Eye (tissue), 1 donor: ENCODE measurements around the gene CAPN9.
A peak's percentile ranks its signal among the peaks of the same experiment; 100 is the strongest.

ENCODE experiments used
- DNase-seq: peaks from one replicate; pipeline ENCODE4 v3.0.0-alpha.2; 2015

The CAPN9 gene

DNA sequence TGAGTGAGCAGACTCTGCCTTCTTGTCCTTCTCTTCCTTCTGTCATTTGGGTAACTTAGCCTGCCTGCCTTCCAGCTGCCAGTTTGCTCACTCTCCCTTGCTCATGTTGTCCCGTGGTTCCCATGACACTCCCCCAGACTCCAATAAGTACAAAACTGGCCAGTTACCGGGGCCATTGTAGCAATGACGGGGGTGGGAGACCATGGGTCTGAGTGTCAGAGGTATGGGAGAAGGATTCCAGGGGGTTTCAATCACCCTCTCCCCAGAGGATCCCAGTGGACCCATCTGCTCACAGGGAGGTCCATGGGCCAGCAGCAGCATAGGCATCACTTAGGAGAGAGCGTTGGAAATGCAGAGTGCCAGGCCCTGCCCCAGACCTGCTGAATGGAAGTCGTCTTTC lies 51.3 kb downstream of the CAPN9 start:
- no peak for DNase-seq

DNA sequence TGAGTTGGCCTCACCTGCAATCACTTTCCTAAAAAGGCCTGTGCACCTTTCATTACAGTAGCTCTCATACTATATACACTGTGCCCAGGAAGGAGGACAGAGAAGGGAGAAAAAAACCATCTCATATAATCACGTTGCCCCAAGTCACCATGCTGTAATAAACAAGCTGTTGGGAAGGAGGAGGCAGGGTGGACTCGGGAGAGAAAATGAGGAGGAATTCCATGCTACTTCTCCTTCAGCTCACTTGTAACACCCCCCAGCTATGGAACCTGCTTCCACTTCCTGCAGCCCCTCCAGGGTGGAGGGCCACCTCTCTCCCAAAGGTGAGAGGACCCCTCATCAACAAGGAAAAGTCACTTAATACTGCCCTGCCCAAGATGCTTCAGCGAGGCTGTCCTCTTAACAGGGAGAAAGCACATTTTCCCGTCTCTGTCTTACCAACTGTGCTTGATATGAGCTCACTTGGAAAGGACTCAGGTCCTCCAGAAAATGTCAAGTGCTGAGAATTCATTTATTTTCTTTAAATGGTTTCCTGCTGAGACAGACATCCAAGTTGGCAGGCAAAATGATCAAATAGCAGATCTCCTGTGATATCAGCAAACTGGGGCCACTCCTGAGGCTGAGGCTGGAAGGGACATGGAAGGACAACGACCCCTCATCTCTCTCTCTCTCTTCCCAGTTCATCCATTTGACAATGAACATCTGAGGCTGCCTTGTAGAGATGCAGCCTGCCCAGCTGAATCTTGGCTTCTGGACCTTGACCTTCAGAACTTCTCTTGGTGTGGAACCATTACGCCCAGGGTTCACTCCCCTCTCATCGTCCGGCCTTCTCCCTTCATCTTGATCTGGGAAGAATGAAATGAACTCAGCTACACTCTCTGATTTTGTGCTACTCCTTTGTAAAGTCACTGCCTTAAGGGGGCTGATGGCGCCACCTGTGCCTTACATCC lies 54.0 kb downstream of the CAPN9 start:
- DNase-seq = no peak

DNA sequence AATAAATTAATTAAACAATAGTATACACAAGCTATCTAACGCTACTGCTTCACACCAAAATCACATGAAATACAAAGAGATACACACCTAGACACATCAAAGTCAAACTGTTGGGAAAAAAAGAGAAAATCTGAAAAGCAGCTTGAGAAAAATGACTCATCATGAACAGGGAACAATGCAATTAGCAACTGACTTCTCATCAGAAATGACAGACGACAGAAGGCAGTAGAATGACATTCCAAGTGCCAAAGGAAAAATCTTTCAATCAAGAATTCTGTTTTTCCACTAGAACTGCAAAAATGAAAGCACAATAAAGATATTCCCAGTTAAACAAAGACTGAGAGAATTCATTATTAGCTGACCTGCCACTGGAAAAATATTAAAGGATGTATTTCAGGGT lies 57.2 kb downstream of the CAPN9 start:
- DNase-seq = no peak

DNA sequence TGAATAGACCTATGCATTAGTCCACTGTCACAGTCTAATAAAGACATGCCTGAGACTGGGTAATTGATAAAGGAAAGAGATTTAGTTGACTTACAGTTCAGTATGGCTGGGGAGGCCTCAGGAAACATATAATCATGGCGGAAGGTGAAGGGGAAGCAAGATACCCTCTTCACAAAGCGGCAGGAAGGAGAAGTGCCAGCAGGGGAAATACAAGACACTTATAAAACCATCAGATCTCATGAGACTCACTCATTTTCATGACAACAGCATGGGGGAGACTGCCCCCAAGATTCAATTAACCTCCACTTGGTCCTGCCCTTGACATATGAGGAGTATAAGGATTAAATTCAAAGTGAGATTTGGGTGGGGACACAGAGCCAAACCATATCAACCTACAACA lies 59.4 kb downstream of the CAPN9 start:
- DNase-seq = no peak

DNA sequence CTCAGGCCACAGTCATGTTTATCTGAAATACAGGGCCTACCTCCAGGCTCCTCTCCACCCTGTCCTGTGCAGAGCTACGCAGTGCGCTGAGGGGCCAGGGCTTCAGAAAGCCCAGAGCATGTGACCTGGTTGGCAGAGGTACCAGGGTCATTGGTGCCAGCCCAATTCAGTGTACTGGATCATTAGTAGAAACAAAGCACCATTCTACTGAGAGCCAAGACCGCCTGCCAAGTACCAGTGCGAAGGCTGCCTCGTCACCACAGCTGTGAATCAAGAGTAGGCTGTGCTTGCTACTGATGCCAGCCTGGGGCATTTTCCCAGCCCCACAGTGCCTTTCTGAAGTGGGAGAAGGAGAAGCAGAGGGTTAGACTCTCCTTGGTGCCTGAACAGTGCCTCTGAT lies 59.8 kb downstream of the CAPN9 start:
- no peak for DNase-seq

DNA sequence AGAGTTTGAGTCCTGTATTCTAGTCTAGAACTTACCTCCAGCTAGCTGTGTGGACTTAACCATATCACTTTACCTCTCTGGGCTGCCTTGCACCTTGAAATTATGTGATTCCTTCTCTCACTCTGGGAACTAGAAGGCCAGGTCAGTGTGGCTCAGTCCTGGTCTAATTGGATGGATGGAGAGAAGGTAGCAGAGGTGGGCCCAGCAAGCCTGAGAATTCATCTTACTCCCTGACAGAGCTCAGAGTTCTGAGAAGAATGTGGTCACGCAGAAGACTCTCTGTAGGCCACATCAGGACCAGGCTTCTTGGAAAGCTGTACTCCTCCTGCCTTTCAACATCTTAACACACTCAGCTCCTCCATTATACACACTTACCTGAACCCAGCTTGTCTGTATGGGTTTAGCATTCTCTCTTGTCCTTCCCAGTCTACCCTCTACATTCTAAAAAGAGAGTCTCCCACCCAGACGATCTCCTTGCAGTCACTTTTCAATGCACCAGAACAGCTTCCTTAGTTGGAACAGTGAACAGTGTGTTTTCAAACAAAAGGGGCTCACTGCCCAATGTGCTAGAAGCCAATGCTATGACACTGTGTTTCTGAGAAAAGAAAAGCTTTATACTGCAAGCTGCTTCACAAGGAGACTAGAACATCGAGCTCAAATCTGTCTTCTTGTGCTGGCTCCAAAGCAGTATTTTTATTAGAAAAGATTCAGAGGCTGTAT lies 60.5 kb downstream of the CAPN9 start:
- no peak for DNase-seq

DNA sequence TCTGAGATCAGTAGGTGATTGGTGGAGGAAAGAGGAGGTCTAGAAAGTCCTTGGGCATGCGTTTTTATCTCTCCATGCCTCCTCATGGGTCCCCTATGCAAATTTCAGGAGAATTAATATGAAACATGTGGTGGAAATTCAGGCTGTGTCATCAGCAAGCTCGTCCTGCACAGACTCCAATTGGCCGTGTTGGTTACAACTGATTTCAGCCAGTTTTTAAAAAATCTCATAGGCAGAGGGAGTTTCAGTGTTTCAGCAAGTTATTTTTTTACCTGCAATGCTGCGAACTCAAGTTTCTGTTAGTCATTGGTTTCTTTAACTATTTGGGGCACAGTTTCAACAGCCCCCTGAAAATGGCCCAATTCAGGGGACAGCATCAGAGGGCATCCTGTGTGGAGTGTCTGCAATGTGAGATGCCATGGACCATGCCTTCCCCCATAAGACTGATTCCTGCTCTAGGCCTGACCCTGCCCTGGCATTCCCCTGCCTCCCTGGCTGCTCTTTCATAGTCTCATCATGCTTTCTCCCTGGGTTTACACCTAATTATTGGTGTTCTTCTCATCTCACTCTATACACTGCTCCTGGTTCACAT lies 61.2 kb downstream of the CAPN9 start:
- peak; percentile 63 for DNase-seq

DNA sequence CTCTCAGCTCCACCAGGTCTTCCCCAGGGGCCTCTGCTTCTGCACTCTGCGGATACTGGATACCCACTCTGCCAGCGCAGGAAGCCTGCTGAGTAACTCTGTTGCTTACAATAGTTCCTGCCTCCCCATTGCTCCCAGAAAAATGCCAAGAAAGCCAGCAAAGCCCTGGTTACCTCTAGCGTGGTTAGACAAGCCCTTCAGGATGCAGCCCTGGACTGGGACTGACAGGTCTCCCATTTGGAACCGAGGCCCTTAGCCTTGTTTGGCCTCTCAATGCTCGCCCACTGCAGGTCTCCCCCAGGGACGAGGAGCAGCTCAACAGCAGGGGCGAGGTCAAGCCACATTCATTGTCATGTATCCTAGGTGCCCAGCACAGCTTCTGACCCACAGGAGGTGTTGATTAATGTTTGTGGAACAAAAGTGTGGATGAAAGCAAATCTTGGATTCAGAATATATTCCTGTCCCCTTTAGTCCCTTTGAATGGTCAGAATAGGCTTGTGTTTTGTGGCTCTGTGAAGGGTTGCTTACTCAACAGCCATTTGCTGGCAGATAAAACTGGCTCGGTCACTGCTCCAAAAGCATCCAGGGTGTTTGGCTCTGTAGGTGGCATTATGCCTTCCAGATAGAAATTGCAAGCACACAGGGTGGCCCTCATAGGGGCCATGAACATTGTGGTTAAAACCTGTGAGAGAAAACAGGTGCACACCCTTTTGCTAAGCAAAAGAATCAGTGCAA lies 62.2 kb downstream of the CAPN9 start:
- no peak for DNase-seq

DNA sequence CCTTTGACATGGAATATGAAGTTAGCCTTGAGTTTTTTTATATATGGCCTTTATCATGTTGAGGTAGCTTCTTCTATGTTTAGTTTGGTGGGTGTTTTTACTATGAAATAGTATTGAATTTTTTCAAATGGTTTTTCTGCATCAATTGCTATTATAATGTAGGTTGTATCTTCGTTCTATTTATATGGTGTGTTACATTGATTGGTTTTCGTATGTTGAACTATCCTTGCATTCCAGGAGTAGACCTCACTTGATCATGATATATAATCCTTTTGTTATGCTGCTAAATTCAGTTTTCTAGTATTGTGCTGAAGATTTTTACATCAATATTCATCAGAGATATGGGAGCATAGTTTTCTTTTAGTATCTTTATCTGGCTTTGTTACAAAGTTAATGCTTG lies 65.4 kb downstream of the CAPN9 start:
- no peak for DNase-seq

DNA sequence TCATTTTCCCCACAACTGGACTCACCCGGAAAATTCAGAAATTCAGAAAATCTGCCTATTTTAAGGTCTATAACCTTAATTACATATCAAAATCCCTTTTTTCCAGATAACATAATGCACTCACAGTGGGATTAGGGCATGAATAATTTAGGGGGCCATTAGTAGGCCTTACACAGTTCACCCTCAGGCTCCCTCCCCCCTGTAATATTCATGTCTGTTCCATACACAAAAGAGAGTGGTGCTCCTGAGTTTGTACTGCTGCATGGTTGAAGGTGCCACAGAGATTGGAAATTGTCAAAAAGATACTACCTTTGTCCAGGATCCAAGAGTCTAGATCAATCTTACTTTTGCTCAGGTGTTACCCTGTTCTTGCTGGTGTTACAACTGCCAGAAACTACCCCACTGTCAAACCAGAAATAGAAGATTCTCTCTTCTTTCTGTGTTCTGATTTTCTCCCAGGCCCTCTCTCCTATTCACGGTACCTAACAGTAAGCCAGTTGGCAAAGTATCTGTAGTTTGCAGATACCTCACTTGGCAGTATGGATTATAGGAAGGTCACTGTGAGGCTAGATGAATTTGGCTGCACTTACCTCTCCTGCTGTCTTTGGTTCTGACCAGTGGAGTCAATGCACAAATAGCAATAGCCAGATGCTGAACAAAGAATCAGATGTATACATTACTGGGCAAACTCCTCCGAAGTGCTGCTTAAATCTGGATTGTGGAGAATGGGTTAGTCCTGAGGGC lies 67.9 kb downstream of the CAPN9 start:
- DNase-seq = peak; percentile 77

DNA sequence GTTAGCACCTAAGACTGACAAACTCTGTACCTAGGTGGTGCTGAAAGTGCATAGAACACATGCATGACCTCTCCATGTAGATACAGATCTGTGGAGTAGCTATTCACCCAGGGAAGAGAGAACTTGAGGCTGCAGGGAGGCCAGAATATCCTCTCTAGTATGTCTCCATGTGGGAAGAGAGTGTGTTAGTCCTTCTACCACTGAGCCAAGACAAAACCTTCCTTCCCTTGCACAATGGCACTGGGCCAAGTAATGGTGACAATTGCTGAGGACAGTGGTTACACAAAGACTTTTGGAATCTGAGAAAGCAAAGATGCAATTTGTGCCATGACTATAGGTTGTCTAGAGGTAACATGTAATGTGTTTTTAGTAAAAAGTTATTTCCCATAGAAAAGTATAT lies 68.8 kb downstream of the CAPN9 start:
- DNase-seq = no peak

DNA sequence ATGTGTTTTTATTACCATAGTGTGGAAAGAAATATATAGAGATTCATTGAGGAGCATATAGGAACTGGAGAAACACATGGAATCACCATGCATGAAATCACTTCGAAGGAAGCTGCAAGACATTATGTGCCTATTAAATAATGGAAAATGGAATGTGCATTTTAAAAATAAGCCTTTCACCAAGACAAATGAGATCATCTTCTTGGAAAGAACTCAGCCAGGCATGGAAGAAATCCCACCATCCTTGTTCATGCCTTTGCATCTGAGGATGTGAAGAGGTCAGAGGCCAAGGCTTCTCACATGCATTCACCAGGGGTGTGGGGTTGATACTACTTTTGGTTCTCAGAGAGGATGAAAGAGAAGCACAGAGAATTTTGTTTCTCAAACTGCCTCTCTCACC lies 71.2 kb downstream of the CAPN9 start:
- no peak for DNase-seq

DNA sequence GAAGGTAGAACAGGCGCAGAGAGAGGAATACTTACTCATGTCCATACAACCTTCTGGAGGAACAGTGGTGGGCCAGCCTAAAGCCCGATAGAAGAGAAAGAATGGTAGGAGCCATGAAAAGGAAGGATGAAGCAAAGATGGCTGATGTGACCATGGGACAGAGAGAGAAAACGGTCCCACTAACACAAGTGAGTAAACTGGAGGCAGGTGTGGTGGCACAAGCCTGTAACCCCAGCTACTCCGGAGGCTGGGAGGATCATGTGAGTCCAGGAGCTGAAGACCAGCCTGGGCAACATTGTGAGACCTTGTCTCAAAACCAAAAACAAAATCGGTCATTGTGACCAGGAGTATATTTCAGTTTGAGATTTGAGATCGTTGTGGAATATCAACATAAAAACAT lies 71.7 kb downstream of the CAPN9 start:
- DNase-seq = no peak

DNA sequence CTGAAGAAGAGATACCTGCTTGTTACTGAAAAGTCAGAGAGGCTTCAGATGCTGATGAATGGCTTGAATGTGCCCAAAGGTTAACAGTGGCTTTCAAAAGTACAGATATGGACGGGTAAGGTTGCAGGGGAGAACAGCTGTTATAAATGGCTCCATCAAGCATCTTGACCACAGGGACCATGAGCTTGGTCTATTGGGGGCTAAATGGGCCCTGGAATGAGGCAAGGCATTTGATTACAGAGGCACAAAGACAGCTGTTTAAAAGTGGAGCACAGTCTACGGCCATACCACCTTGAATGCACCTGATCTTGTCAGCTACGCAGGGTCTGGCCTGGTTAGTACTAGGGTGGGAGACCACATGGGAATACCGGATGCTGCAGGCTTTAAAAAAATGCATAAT lies 72.8 kb downstream of the CAPN9 start:
- DNase-seq = no peak

DNA sequence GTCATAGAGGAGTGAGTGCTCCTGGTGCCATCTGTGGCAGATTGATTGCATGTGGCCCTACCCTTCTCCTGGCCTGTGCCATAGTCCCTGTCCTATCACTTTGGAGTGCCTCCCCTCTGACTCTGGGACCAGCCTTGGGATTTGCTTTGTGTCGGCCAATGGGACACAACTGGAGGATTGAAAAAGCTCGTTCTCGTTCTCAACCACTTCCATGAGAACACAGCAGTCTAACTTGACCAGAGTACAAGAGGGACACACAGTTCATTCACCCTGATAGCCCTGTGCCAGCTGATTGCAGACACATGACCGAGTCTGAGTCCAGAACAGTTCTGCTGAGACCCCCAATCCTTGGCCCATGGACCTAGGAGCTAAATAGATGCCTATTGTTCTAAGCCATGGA lies 73.4 kb downstream of the CAPN9 start:
- no peak for DNase-seq

DNA sequence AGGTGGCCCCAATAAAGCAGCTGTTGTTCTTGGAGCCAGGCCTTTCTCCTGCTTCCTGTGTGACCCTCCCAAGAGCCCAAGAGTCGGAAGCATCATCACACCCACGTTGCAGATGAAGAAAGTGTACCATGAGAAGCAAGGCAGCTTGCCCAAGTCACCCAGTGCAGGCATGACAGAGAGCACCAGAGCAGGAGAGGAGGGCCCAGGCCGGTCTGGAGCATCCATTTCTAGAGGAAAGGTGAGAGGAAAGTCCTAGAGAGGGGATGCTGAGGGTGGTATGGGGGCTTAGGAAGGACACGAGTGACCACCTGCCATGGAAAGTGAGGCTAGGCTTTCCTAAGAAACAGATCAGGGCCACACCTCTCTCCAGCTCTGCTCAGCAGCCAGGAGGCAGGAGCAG lies 74.2 kb downstream of the CAPN9 start:
- no peak for DNase-seq

DNA sequence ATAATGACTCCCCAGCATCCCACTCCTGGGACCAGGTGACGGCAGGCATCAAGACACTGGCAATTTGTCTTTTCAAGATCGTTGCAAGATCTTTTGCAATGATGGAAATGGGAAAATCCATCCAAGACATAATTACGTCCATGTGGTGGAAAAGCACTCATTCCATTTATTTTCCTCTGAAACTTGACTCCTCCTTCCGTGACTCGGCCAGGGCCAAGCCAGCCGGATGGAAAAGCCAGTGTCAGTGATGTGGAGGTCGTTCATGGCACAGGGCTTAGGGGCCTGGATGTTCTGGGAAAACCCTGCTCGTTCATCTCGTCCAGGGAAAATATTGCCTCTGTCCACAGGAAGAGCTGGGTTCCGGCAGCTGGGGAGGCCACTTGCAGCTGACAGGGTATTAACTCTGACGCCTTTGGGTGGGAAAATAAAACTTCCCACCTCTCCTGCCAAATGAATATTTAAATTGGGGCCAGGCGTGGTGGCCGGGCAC lies 74.9 kb downstream of the CAPN9 start:
- DNase-seq = peak; percentile 56

DNA sequence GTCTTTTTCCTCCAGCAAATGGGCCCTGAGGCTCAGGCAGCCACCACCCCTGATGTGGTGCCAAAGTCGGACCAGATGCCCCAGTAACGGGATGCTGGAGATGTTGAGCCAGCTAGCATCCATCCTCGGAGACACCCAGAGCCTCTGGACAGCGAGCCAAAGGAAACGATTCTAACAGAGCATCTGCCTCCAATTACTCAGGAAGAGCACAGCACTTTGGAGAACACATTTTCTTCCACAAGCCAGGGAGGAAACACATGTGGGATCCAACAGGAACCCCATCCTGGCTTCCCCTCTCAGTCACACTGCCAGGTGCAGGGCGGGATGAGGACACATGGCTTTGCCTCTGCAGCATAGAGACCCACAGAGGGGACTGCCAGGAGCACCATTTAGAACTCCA lies 76.2 kb downstream of the CAPN9 start:
- DNase-seq = no peak

DNA sequence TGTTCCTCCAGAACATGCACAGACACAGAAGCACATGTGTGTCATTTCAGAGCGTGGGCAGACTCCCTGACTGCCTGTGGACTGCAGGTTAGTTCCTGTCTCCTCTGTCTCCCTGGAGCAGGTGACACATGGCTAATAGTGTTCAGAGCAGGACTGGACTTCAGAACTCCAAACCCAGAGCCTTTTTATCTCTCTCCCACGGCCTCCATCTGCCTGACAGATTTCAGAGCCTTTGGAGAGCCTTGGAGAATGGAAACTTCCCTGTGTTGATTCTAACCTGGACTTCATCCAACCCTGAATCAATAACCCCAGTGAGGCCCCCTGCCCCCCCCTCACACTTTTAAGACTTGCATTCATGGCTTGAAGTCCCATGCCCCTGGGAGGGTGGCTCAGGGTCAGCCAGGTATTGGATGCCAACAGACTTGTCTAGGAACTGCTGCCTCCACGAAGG lies 76.8 kb downstream of the CAPN9 start:
- DNase-seq = no peak

DNA sequence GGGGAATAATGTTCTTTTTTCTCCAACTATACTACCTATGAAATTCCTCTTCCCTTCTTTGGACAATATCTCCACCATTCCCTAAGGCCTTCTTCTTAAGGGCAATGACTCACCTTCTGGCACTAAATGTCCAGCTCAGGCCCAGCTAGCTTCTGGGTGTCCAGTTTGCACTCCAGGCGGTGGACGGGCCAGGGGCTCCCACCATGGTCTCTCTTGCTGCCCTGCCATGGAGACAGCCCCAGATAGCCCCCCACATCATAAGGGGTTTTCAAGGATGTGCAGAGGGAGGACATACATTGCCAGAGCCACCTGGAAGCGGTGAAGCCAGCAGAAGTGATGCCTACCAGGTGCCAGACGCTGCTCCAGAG lies 77.3 kb downstream of the CAPN9 start:
- DNase-seq = no peak

DNA sequence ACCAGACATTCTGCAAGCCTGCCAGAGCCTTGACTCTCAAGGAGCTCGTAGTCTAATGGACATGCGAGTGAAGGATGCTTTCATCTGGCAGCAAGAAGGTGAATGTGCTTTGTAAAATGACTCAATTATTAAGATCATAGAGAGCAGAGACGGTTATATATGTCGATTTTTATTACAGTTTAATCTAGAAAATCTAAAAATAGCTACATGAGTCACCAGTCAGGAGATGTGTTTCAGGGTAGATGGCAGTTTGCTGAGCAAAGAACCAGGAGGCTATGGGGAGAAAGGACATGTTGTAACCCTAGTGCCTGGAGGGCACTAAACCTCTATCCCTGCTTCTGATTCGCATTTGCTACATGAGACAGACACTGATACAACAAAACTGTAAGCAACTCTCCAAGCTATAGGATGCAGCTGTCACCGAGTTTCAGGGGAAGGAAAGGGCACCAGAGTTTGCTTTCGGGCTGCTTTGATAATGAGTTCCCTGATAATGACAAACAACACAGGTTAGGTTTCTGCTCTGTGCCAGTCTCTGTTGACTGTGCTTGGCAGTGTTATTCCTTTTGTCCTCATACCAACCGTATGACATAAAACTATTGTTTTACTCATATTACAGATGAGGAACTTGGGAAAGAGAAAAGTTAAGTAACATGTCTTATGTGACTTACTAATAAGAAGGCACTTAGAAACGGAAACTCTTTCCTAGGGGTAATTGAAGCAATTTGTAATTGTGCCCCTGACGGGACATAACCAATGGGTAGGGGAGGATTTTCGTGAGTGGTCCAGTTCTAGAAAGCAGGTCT lies 77.9 kb downstream of the CAPN9 start:
- DNase-seq = peak; percentile 48
